GM18526 (cell line): ENCODE measurements around the gene HADHA.
A peak's percentile ranks its signal among the peaks of the same experiment; 100 is the strongest.

Experiments
- POLR2A ChIP-seq: IDR thresholded peaks from 3 replicates; pipeline ENCODE4 v1.6.1; 2011; ENCODE audit not compliant: insufficient read length; ENCODE audit errors: extremely low read depth

HADHA gene

DNA sequence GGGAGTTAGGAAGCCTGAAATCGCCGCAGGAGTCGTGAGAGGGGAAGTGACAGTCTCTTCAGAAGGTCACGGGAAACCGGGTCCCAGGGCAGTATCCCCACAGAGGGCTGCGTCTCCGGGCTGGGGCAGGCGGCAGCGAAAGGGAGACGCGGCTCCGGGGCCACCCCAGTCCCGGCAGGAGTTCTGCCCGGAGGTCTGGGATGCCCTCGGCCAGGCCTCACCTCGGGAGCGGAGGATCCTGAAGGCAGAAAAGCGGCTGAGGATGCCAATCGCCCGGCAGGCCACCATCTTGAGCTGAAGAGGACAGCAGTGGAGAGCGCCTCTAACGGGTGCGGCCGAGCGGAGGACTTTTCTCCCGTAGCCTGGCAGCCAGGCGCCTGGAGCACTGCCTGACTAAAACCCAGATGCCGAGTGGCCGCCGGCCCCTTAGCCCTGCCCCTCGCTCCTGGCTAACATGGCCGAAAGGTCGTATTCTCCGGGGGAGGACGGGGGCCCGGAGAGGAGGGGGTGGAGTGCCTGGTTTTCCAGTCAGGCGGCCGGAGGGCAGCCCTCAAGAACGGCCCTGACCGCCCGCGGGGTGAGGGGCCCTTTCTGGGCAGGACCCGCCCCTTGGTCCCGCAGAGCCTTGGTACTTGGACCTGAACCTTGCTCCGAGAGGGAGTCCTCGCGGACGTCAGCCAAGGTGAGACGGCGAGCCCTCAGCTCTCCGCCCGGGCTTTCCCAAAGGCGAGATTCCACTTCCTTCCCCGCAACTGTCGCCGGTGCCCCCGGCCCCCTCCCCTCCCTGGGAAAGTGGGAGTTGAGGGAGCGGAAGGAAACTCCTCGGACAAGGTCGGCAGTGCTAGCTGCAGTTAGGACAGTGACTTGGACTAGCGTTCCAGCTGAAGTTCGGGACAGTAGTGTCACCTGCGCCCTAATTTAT is at the start of gene HADHA, which contains the start of gene HADHB:
TSS of gene HADHA (minus strand) at position 324 of the 922 bp plus-strand sequence. CDS start at position 288, 36 bp downstream.
TSS of gene HADHB (plus strand) at position 631 of the 922 bp plus-strand sequence. CDS start 9,316 bp downstream, outside the sequence.
- TF ChIP-seq POLR2A, result peak; percentile 85

DNA sequence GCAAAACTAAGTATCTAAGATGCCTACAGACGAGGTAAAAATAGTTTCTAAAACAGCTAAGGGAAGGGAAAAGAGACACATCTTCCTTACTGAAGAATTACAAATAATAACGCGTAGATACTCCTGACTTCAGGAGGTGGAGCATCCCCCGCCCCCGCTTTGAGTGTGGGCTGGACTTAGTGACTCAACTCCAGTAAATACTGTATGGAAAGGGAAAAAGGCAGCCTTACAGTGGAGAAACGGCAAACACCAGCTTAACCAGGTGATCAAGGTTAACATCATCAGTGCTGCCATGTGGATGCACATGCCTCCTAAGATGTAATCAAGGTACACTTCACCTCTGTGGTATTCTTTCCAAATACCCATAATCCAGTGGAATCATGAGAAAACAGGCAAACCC is 48.2 kb upstream of the HADHA start:
- no peak for TF ChIP-seq POLR2A

DNA sequence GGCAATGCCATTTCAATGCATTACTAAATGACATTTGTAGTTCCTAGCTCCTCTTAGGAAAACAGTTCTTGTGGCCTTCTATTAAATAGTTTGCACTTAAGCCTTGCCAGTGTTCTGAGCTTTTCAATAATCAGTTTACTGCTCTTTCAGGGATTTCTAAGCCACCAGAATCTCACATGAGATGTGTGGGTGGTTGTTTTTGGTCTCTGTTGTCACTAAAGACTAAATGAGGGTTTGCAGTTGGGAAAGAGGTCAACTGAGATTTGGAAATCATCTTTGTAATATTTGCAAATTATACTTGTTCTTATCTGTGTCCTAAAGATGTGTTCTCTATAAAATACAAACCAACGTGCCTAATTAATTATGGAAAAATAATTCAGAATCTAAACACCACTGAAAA is 45.6 kb upstream of the HADHA start:
- TF ChIP-seq POLR2A, result no peak

DNA sequence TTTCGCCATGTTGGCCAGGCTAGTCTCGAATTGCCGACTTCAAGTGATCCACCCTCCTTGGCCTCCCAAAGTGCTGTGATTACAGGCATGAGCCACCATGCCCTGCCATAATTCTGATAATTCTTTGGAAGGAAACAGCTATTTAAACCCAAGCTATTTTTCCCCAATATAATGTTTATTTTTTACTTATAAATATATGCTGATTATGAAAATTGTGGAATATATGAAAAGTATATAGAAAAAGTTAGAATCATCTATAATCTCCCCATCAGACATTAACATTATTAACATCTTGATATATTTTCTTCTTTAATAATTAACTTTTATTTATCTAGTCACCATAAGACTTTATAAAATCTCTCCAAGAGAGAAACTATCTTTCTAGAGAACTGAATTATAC is 41.5 kb upstream of the HADHA start:
- TF ChIP-seq POLR2A, result no peak

DNA sequence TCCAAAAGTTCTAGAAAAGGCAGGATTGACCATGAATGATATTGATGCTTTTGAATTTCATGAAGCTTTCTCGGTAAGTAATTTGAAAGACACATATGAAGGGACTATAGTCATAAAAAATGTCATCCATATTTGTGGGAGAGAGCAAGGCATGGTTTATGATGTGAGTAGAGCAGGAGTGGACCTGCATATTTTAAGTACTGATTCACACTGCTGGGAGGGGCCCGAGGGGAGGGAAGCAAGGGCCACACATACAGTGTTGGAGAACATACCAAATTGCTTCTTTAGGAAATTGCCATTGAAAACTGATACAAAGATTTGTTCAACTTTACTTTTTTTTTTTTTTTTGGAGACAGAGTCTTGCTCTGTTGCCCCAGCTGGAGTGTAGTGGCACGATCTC is 39.7 kb upstream of the HADHA start:
- no peak for TF ChIP-seq POLR2A

DNA sequence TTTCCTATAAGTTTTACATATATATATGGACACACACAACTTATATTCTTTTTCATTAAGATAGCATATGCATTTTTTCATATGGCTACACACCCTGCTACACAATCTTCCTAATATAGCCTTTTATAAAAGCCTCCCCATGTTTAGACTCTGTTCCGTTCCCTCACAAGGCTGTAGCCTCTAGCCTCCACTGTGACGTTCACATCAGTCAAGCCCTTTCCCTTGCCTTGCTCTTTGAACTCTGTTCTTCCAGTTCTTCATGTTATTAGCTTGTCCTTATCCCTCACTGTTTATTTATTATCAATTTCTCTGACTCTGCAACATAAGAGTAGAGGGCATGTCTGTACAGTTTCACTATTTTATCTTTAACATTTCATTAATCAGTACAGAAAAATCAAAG is 39.2 kb upstream of the HADHA start:
- no peak for TF ChIP-seq POLR2A

DNA sequence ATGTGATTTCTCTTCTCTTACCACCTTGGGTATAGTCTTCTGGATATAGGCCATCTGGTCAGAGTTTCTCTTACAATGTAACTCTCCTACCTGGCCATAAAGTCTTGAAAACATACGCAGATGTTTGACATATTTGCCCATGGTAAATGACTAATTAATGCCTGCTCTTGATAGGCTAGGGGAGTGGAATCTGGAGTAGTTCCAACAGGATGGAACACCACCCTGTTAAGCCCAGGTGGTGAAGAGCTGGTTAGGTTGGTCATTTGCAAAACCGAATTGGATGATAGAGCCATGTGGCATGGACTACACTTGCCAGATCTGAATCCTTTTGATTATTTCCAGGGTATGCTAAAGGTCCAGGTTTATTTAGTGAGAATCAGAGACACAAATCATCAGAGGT is 36.8 kb upstream of the HADHA start:
- TF ChIP-seq POLR2A, result no peak

DNA sequence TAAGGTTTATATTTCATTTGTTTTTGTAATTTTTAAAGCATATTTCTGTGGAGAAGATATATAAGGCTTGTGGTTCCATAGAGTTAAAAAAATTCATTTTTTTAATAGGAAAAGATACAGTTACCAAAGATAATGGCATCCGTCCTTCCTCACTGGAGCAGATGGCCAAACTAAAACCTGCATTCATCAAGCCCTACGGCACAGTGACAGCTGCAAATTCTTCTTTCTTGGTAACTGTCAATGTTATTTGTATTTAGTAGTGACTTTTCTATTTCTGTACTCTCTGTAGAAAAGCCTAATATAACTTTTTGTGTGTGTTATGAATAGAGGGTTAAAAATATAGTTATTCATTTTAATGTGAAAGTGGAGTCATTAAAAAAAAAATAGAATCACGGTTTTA is 35.5 kb upstream of the HADHA start:
- no peak for TF ChIP-seq POLR2A

DNA sequence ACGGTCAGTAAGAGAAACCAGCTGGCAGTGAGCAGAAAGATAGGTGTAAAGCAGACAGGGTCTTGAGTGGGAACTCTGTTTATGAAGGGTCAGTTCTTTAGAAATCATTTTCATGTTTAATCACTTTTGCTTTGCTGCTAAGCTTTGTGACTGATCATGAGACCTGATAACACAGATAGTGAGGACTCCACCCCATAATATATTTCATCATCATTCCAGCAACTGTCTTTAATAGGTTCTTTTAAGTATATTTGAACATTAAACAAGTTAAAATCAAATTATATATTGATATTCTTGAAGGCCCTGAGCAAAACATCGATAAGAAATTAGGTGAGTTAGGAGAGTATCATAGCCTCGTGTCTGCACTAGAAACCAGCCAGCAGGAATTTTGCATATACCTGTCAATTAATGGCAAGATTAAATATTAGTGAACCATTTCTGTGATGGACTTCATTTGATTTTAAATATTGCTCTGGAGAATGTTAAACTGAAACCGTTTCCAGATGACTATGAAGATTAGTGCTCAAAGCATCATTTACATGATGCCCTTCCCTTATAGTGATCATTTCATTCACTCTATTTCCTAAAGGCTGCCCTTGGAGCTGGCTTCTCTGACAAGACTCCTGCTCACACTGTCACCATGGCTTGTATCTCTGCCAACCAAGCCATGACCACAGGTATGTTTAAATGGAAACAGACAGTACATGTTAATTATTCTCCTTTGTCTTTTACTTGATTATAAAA is 32.2 kb upstream of the HADHA start:
- TF ChIP-seq POLR2A, result no peak

DNA sequence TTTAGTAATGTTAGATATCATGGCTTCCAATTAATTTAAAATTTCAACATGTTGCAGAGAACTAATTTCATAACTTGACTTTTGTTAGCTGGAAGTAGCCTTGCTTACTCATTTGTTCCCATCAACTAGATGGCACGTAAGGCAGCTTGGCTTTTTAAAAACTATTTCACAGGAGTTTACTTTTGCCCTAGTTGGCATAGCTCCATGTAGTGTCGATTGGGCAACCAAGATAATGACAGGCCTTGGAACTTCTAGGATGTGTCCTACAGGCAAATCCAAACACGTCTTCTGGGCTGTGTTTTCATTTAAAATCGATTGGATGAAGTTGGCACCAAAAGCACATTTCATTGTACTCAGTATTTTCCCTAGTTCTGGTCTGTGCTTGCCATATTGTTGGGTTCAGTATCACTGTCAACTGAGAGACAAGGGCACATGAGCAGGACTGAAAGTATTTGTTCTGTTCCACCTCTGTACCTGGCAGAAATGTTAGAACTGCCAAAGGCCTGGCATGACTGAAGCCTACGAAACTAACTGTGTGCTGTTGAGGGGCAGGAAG is 29.7 kb upstream of the HADHA start:
- no peak for TF ChIP-seq POLR2A

DNA sequence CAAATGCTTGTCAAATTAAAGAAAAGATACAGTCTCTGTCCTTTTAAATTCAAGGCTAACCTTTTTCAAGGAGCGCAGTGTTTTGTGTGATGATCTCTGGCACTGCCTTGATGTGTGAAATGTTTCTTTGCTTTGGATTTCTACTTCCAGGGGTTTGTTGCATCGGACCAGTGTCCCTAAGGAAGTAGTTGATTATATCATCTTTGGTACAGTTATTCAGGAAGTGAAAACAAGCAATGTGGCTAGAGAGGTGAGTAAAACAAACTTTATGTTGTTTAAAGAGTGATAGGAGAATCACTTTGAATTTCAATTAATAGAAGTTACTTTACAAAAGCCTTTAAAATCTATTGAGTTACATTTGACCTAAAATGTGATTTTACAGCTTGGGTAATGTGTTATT is 29.1 kb upstream of the HADHA start:
- no peak for TF ChIP-seq POLR2A

DNA sequence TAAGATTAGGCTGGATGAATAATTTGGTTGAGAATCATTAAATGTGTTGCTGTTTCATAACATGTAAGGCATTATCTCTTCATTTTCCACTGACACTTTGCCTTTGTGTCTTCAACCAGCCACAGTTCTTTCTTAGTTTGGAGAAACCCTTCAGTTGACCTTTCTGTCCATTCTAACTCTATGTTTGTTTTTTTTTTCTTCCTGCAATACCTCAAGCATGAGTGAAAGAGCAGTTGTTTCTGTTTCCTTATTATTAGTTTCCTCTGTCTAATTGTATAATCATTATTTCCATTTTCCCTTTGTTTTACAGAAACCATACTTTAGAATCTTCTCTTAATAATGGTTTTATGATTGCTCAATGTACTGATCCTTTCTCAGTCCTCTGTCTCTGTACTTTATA is 25.9 kb upstream of the HADHA start:
- no peak for TF ChIP-seq POLR2A

DNA sequence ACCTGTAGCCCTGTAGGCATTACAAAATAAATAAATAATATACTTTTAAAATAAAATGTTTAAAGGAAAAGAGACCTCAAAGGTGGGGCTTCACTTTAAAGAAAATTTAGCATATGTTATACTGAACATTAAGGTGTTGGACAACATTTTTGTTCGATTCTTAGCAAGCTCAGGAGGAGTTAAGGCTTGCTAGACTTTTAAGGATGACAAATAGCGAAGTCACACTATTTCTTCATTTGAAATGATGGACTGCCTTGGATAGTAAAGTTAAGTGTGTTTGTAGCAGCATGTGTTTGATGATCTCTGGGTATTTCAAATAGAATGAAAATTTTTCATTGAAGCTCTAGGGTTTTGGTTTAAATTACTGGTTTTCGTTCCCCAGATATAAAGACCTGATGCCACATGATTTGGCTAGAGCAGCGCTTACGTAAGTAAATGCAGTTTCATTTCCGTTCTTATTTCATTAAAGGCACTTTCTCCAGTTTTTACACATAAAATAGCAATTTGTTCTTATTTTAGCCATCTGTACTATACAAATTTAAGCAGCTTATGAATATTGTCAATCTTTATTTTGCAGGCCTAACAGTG is 25.2 kb upstream of the HADHA start:
- no peak for TF ChIP-seq POLR2A

DNA sequence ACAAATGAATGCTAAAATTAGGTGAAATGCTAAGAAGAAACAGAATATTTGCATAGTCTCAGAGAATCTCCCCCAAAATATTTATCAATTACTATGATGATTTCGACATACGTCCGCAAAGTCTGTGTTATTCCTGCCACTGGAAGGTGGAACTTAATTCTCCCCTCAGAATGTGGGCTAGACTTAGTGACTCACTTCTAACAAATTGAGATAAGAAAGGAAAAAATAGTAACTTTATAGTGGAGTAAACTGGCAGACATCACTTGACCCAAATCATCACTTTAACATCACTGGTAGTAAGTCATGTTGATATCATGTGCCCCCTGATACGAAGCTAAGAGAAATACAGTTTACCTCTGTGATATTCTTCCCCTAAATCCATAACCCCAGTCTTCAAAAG is 23.8 kb upstream of the HADHA start:
- no peak for TF ChIP-seq POLR2A

DNA sequence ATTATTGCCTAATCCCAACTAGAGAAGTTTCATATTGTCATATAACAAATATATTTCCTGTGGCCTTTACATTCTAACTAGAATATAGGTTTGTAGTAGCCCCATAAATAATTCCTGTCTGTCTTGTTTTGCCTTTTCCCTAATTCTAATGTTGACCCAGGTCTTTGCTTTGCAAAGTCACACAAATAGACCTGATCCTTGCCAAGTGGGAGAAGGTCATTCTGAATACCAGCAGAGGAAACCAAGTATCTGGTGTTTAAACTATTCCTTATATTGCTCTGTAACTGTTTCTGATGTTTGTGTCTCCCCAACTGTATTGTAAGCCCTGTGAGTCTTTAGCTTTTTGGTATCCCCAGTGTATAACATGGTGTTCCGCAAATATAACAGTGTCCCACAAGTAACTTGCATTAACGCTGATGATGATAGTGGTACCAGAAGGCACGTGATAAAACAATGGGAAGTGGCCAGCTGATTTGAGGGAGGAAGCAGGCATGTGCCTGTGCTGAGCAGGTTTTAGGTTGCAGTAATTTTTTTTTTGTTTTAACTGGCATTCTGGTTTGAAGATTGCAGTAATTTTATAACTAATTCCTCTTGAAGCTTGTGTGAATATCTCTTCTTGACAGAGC is 11.4 kb upstream of the HADHA start:
- no peak for TF ChIP-seq POLR2A
